ENCODE measurements around the gene TMEM62. TPM values are rescaled to one million over a fixed set of nuclear protein-coding genes. Genes with fewer than 3 reads are reported as not detected.

TMEM62 gene
- 18.0 and 31.0 TPM in 2 replicates for total RNA-seq

- no peak for DNase-seq (ENCODE audit: extremely low read depth, low read depth, low spot score)
These were observed at the start of gene TMEM62 for GRCh38 chr15:43133430-43134156. Gene TMEM62, plus strand, starts transcription at chr15:43133586. Its CDS starts 217 bp downstream, at chr15:43133803.

- no peak for DNase-seq (ENCODE audit: extremely low read depth, low read depth, low spot score)
These were observed 47.5 kb upstream of the TMEM62 start for GRCh38 chr15:43085921-43086320.

GRCh38 chr15:43086551-43086950, 46.8 kb upstream of the TMEM62 start:
- DNase-seq (ENCODE audit: extremely low read depth, low read depth, low spot score): no peak

DNA sequence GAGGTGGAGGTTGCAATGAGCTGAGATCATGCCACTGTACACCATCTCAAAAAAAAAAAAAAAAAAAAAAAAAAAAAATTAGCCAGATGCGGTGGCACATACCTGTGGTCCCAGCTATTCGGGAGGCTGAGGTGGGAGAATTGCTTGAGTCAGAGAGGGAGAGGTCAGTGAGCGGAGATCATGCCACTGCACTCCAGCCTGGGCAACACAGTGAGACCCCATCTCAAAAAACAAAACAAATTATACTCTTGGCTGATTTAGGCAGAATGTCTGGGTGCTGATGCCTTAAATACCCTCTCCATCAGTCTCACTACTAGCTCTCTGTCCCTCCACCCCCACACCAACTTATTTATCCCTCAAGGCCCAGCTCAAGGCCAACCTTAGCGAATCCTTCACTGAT, 41.5 kb upstream of the TMEM62 start:
- no peak for DNase-seq (ENCODE audit: extremely low read depth, low read depth, low spot score)

DNA sequence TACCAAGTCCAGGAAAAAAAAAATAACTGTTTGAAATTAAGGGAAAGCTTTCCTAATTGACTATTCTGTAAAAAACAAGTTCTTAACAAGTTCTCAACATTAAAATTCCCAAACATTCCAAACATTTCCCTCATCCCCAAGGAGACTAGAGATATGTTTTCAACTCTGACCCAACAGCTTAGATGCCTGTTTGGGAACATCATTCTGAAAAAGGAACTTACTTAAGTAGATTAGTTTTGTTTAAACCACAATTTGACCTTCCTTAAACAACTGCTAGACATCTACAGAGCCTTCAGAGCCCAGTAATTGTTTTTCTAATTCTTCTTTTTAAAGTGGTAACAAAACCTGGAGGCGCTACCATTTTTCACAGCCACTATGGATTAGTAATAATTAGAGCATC, 40.4 kb upstream of the TMEM62 start:
- no peak for DNase-seq (ENCODE audit: extremely low read depth, low read depth, low spot score)

DNA sequence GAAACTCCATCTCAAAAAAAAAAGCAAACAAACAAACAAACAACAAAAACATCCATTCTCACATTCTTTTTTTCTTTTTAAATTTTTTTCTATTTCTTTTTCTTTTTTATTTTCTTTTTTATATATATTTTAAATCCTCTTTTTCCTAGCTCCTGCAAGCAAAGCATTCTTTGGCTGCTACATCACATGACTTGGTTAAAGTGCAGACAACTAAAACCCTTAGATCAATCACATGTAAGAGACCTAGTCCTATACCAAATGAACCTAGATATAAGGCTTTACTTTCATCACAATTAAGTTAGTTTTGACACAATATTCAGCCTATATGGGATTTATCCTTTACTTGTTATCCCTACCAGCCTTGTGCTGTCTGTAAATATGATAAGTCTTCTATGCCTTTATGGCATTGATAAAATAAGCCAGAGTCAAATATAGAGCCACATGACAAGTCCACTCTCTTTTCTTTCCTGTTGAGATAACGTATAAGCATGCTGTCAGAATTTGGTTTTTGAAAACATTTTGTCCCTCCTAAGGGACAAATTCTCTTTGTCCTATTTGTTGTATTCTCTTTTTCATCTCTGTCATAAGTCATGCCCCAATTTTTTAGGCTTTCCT, 38.9 kb upstream of the TMEM62 start:
- no peak for DNase-seq (ENCODE audit: extremely low read depth, low read depth, low spot score)

GRCh38 chr15:43095243-43095642, 38.1 kb upstream of the TMEM62 start:
- no peak for DNase-seq (ENCODE audit: extremely low read depth, low read depth, low spot score)

- DNase-seq (ENCODE audit: extremely low read depth, low read depth, low spot score): no peak
These were observed 37.6 kb upstream of the TMEM62 start for GRCh38 chr15:43095708-43096347.

- no peak for DNase-seq (ENCODE audit: extremely low read depth, low read depth, low spot score)
These were observed 37.0 kb upstream of the TMEM62 start for GRCh38 chr15:43096411-43096810.

DNA sequence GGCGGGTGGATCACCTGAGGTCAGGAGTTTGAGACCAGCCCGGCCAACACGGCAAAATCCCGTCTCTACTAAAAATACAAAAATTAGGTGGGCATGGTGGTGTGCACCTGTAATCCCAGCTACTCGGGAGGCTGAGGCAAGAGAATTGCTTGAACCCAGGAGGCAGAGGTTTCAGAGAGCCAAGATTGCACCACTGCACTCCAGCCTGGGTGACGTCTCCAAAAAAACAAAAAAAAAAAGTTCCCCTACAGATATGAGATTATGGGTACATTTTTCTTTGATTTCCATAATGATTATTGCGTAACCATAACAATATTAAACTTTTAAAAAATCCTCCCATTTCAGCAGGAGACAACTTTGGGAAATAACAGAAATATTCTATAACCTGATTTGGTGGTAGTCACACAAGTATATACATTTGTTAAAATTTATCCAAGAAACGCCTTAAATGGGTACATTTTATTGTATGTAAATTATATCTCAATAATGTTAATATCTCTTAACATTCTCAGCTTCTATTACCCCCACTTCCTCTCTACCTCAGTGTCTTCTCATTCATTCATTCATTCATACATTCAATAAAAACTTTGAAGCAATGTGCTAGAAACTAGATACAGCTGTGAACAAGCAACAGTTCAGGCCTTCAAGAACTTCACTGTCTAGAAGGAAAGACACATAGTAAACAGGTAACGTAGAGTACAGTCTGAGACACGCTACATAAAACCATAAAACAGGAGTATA, 34.1 kb upstream of the TMEM62 start:
- no peak for DNase-seq (ENCODE audit: extremely low read depth, low read depth, low spot score)

DNA sequence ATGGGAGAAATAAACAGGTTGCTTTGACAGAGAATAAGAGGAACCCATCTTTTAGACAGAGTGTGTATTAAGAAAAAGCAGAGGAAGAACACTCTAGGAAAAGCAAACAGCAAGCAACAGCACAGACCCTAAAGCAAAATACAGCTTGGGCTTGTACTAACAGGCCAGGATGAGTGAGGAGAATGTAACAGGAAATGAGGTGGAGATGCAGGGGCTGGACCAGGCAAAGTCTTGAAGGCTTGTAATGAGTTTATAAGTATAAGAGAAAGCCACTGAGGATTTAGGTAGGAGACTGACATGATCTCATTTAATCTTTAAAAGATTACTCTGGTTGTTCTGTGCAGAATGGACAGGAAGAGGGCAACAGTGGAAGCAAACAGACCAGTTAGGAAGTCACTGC, 32.4 kb upstream of the TMEM62 start:
- no peak for DNase-seq (ENCODE audit: extremely low read depth, low read depth, low spot score)

GRCh38 chr15:43102187-43102586, 31.2 kb upstream of the TMEM62 start:
- DNase-seq (ENCODE audit: extremely low read depth, low read depth, low spot score): no peak

- DNase-seq (ENCODE audit: extremely low read depth, low read depth, low spot score): no peak
These were observed 29.5 kb upstream of the TMEM62 start for GRCh38 chr15:43103907-43104306.

- DNase-seq (ENCODE audit: extremely low read depth, low read depth, low spot score): no peak
These were observed 29.0 kb upstream of the TMEM62 start for GRCh38 chr15:43104426-43104825.

- DNase-seq (ENCODE audit: extremely low read depth, low read depth, low spot score): no peak
These were observed 28.2 kb upstream of the TMEM62 start for GRCh38 chr15:43105077-43105736.

GRCh38 chr15:43105778-43106485, 27.5 kb upstream of the TMEM62 start, which contains the start of gene UBR1:
Gene UBR1, minus strand, starts transcription at chr15:43106038. Its CDS starts 16 bp downstream, at chr15:43106022.
- peak; percentile 70 for DNase-seq (ENCODE audit: extremely low read depth, low read depth, low spot score)

DNA sequence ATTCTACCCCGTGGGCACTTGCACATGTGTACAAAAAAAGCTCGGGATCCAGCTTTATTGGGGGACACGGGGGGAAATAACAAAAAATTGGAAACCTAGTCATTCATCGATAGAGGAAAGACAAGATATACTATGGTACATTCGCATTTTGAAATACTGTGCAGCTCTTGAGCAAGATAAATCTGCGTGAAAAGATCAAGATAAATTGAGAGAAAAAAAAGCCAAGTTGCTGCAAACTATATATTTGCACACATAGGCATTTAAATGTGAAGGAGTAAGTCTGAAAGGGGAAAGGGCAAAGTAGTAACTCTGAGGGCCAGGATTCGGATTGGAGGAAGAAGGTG, 26.9 kb upstream of the TMEM62 start:
- DNase-seq (ENCODE audit: extremely low read depth, low read depth, low spot score): no peak

GRCh38 chr15:43107751-43108150, 25.6 kb upstream of the TMEM62 start:
- DNase-seq (ENCODE audit: extremely low read depth, low read depth, low spot score): no peak

GRCh38 chr15:43111354-43111753, 22.0 kb upstream of the TMEM62 start:
- DNase-seq (ENCODE audit: extremely low read depth, low read depth, low spot score): no peak

- DNase-seq (ENCODE audit: extremely low read depth, low read depth, low spot score): no peak
These were observed 15.1 kb upstream of the TMEM62 start for GRCh38 chr15:43118286-43118685.
